ENCODE results near the gene FAM221B. TPM values are rescaled to one million over a fixed set of nuclear protein-coding genes. Genes with fewer than 3 reads are reported as not detected.

The FAM221B gene
- total and polyA plus RNA-seq, 2 donors (not counting 1 experiment from before 2014, with no cell fraction given): not detected

DNA sequence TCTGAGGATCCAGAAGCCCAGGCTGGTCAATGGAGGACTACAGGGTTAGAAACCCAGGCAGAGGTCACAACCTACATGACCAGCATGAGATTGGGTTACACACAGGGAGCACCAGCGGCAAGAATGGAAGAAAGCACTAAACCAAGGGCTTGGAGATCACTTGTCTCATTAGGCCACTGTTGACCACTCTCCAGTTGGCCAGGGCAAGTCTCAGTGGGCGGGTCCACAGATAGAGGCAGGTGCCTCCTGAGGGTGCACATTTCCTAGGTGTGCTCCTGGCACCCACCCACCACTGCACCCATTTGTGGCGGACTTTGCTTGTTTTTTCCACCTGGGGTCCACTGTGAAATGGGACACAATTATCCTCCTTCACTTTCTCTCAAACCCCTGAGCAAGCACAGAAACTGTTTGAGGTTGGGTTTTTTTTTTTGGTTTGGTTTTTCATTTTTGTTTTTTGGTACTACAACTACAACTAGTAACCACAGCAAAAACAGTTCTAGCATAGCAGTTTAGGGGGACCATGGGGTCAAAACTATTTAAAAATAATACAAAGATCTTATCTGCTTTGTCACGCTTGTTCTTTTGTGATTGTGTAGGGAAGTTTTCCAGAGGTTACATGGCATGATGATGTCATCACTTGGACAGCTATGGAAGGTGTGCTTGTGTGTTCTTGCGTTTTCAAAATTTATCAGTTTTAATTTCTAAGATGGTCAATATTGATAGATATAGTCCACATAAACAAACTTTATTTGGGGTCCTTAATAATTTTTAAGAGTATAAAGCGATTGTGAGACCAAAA, 31.0 kb downstream of the FAM221B start:
- ATAC-seq (ENCODE audit: low read depth) (no peak), DNase-seq (no peak)
- Mint-ChIP-seq H3K27me3 (no peaks in the 10 kb centered on the region), H3K9me3 (ENCODE audit: insufficient read depth) (no peaks in the 10 kb centered on the region), H3K27ac (no peak overlapping the region), H3K4me3 (no peak overlapping the region), H3K4me1 (no peaks in the 10 kb centered on the region)
- Histone ChIP-seq H4K20me1 (ENCODE audit: control insufficient read depth, insufficient read depth, low read length, poor library complexity, severe bottlenecking) (no peaks in the 10 kb centered on the region), H3K79me2 (ENCODE audit: control insufficient read depth, insufficient read depth, low read length) (no peaks in the 10 kb centered on the region), H3K9me3 (ENCODE audit: control extremely low read depth in 1 of 3, control insufficient read depth in 2 of 3, insufficient read depth in 1 of 3, low read length in 2 of 3) (no peaks in the 10 kb centered on the region), H3K36me3 (replicated peaks in 1 of 2; ENCODE audit: control extremely low read depth in 1 of 2, control insufficient read depth in 1 of 2, extremely low read depth in 1 of 2, insufficient read depth in 2 of 2, low read length in 1 of 2) (peaks cover 0 to 3% of the 10 kb centered on the region in 2 experiments), H3K27ac (ENCODE audit: low read length in 2 of 2) (no peak overlapping the region), H2AFZ (ENCODE audit: insufficient read depth, low read depth, low read length, poor library complexity, severe bottlenecking) (no peak overlapping the region), H3K27me3 (replicated peaks in 1 of 4; ENCODE audit: control extremely low read depth in 1 of 4, control insufficient read depth in 3 of 4, insufficient read depth in 4 of 4, low read length in 3 of 4) (no peaks in the 10 kb centered on the region), H3K4me3 (ENCODE audit: control extremely low read depth in 1 of 5, extremely low read depth in 1 of 5, insufficient read depth in 1 of 5, low read depth in 2 of 5, low read length in 4 of 5) (no peak overlapping the region), H3K4me1 (ENCODE audit: control insufficient read depth in 2 of 2, insufficient read depth in 2 of 2, low read length in 2 of 2) (no peaks in the 10 kb centered on the region), H3K4me2 (replicated peaks; ENCODE audit: low read depth, low read length, poor library complexity, severe bottlenecking) (no peak overlapping the region), H3K9ac (ENCODE audit: low read length) (no peak overlapping the region)
- WGBS (ENCODE audit: insufficient coverage): 98% methylated on average over 2 of the region's 6 CpGs
- CTCF ChIA-PET: interaction anchor here (1.4 to 2.3 kb wide), 3 partner anchors 29 to 84 kb away, joined by 4 to 9 read pairs (median 6); no protein-coding TSS in a partner anchor
- POLR2A ChIA-PET: interaction anchor here (0.6 kb wide), 1 partner anchor 691 kb away, joined by 3 read pairs; no protein-coding TSS in a partner anchor
- TF ChIP-seq, protein P1, sequence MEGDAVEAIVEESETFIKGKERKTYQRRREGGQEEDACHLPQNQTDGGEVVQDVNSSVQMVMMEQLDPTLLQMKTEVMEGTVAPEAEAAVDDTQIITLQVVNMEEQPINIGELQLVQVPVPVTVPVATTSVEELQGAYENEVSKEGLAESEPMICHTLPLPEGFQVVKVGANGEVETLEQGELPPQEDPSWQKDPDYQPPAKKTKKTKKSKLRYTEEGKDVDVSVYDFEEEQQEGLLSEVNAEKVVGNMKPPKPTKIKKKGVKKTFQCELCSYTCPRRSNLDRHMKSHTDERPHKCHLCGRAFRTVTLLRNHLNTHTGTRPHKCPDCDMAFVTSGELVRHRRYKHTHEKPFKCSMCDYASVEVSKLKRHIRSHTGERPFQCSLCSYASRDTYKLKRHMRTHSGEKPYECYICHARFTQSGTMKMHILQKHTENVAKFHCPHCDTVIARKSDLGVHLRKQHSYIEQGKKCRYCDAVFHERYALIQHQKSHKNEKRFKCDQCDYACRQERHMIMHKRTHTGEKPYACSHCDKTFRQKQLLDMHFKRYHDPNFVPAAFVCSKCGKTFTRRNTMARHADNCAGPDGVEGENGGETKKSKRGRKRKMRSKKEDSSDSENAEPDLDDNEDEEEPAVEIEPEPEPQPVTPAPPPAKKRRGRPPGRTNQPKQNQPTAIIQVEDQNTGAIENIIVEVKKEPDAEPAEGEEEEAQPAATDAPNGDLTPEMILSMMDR (IDR thresholded peaks at IDR 0.05): no peak
- no peak for TF ChIP-seq EZH2 (IDR thresholded peaks at IDR 0.05; ENCODE audit: borderline replicate concordance, insufficient read depth, low read depth, low read length, poor library complexity, severe bottlenecking)
- intact Hi-C loops (cut with micrococcal nuclease): no loop called here

DNA sequence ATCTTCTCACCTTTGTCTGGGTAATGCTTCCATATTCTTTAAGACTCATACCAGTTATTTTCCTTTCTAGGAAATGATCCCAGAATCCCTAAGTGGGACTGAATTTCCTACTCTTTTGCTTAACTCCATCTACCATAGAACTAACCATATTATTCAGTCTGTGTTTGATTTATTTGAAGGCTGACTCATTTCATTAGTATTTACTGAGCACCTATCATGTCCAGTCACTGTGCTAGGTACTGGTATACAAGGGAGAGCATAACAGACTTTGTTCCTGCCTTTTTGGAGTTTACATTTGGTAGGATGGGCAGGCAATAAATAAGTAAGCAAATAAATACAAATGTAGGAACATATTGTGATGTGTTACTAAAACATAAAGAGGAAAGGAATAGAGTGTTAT, 32.8 kb downstream of the FAM221B start:
- no peaks in the 10 kb centered on the region for H3K27me3 Mint-ChIP-seq
- Histone ChIP-seq H2AFZ (ENCODE audit: insufficient read depth, low read depth, low read length, poor library complexity, severe bottlenecking) (no peak overlapping the region), H3K27ac (ENCODE audit: low read length in 2 of 2) (no peak overlapping the region), H3K4me2 (replicated peaks; ENCODE audit: low read depth, low read length, poor library complexity, severe bottlenecking) (no peak overlapping the region), H3K36me3 (replicated peaks in 1 of 2; ENCODE audit: control extremely low read depth in 1 of 2, control insufficient read depth in 1 of 2, extremely low read depth in 1 of 2, insufficient read depth in 2 of 2, low read length in 1 of 2) (peaks cover 0 to 3% of the 10 kb centered on the region in 2 experiments), H3K27me3 (replicated peaks in 1 of 4; ENCODE audit: control extremely low read depth in 1 of 4, control insufficient read depth in 3 of 4, insufficient read depth in 4 of 4, low read length in 3 of 4) (peaks cover 0 to 4% (median 1%) of the 10 kb centered on the region in 4 experiments), H3K9me3 (ENCODE audit: control extremely low read depth in 1 of 3, control insufficient read depth in 2 of 3, insufficient read depth in 1 of 3, low read length in 2 of 3) (no peaks in the 10 kb centered on the region), H3K4me3 (ENCODE audit: control extremely low read depth in 1 of 5, extremely low read depth in 1 of 5, insufficient read depth in 1 of 5, low read depth in 2 of 5, low read length in 4 of 5) (no peak overlapping the region), H4K20me1 (ENCODE audit: control insufficient read depth, insufficient read depth, low read length, poor library complexity, severe bottlenecking) (peaks cover 6% of the 10 kb centered on the region), H3K79me2 (ENCODE audit: control insufficient read depth, insufficient read depth, low read length) (peaks cover 2% of the 10 kb centered on the region), H3K4me1 (ENCODE audit: control insufficient read depth in 2 of 2, insufficient read depth in 2 of 2, low read length in 2 of 2) (peaks cover 0 to 5% of the 10 kb centered on the region in 2 donors), H3K9ac (ENCODE audit: low read length) (no peak overlapping the region)
- DNase-seq (no peak), ATAC-seq (ENCODE audit: low read depth) (no peak)
- no peak for TF ChIP-seq EZH2 (IDR thresholded peaks at IDR 0.05; ENCODE audit: borderline replicate concordance, insufficient read depth, low read depth, low read length, poor library complexity, severe bottlenecking)
- CTCF ChIA-PET: interaction anchor here (2.0 kb wide), 1 partner anchor 86 kb away, joined by 6 read pairs; no protein-coding TSS in a partner anchor
- intact Hi-C loops (cut with micrococcal nuclease): no loop called here
- no peaks in the 10 kb centered on the region for H3K9me3 Mint-ChIP-seq (ENCODE audit: insufficient read depth)
- peaks cover 3% of the 10 kb centered on the region for H3K4me1 Mint-ChIP-seq
- POLR2A ChIA-PET: interaction anchor here (0.6 kb wide), 1 partner anchor 1967 kb away, joined by 3 read pairs; no protein-coding TSS in a partner anchor
- no peak overlapping the region for H3K4me3 Mint-ChIP-seq
- H3K27ac Mint-ChIP-seq: no peak overlapping the region

All from B cell (primary cell).